Activated naive CD8-positive, alpha-beta T cell (primary cell): ENCODE results near the gene IL17RD.

Experiments used
- H3K27ac Mint-ChIP-seq: one replicate; pipeline ENCODE4 v1.8.0; 2021; ENCODE audit warnings: mixed read lengths
- H3K27me3 Mint-ChIP-seq: one replicate; pipeline ENCODE4 v1.8.0; 2021; ENCODE audit warnings: mixed read lengths
- H3K36me3 Mint-ChIP-seq: one replicate; pipeline ENCODE4 v1.8.0; 2021; ENCODE audit warnings: mixed read lengths
- H3K4me1 Mint-ChIP-seq: one replicate; pipeline ENCODE4 v1.8.0; 2021; ENCODE audit warnings: low read depth, mixed read lengths
- H3K4me3 Mint-ChIP-seq: one replicate; pipeline ENCODE4 v1.8.0; 2021; ENCODE audit warnings: mild to moderate bottlenecking, mixed read lengths
- H3K9me3 Mint-ChIP-seq: one replicate; pipeline ENCODE4 v1.8.0; 2021; ENCODE audit warnings: low read depth, mixed read lengths

IL17RD gene

DNA sequence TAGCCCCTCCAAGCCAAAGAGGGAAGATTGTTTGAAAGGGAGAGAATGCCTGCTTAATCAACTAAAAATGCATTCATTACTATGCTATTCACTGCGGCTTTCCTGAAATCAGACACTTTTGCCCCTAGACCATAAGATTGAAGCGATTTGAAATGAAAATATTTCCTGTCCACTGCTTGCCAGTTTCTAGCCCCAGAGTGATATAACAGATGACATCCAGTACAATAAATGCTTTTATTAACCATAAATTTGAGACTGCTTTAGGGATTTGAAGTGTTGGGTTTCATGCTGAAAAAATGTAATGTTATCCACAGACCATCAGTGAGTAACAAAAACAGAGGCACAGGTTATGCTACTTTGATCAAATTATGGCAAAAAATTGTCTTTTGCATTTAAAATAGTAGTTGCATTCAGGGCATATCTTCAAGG, 14.1 kb downstream of the IL17RD start:
- H3K4me3 Mint-ChIP-seq: no peak overlapping the region
- H3K36me3 Mint-ChIP-seq: no peaks in the 10 kb centered on the region
- no peak overlapping the region for H3K27ac Mint-ChIP-seq
- no peaks in the 10 kb centered on the region for H3K9me3 Mint-ChIP-seq
- H3K27me3 Mint-ChIP-seq: peaks cover 13% of the 10 kb centered on the region
- no peaks in the 10 kb centered on the region for H3K4me1 Mint-ChIP-seq

- Mint-ChIP-seq H3K27me3 (peaks cover 10% of the 10 kb centered on the region), H3K36me3 (no peaks in the 10 kb centered on the region)
These were observed 15.0 kb downstream of the IL17RD start for GRCh38 chr3:57150113-57150581.

GRCh38 chr3:57147071-57147470, 18.1 kb downstream of the IL17RD start:
- no peaks in the 10 kb centered on the region for H3K4me1 Mint-ChIP-seq
- H3K27ac Mint-ChIP-seq: no peak overlapping the region
- H3K9me3 Mint-ChIP-seq: no peaks in the 10 kb centered on the region
- no peak overlapping the region for H3K4me3 Mint-ChIP-seq
- peaks cover 8% of the 10 kb centered on the region for H3K27me3 Mint-ChIP-seq
- no peaks in the 10 kb centered on the region for H3K36me3 Mint-ChIP-seq

More at GRCh38 chr3:57150113-57150581, 15.0 kb downstream of the IL17RD start:
- Mint-ChIP-seq H3K27ac (no peak overlapping the region), H3K9me3 (no peaks in the 10 kb centered on the region), H3K4me1 (no peaks in the 10 kb centered on the region), H3K4me3 (no peak overlapping the region)

- no peak overlapping the region for H3K4me3 Mint-ChIP-seq
- no peak overlapping the region for H3K27ac Mint-ChIP-seq
- no peaks in the 10 kb centered on the region for H3K9me3 Mint-ChIP-seq
- no peaks in the 10 kb centered on the region for H3K36me3 Mint-ChIP-seq
- H3K27me3 Mint-ChIP-seq: peaks cover 13% of the 10 kb centered on the region
- H3K4me1 Mint-ChIP-seq: peaks cover 1% of the 10 kb centered on the region
These were observed 19.3 kb downstream of the IL17RD start for GRCh38 chr3:57145852-57146251.

DNA sequence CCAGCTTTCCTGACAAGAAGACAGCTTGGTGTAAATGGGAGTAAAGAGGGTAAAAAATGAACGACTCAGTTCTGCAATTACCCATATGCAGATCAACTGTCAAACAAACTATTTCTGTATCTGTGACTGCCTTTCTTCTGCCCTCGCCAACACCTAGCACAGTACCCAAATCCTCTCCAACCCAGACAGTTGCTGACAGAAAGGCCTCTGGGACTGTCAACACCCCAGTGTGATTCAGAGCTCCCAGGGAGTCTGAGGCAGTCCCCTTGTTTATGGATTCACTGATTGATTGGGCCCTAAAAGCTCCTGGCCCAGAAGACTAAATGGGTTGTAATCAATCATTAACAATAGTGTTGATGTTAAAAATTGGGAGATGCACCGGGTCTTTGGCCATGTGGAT, 20.2 kb downstream of the IL17RD start:
- no peaks in the 10 kb centered on the region for H3K36me3 Mint-ChIP-seq
- H3K4me1 Mint-ChIP-seq: peaks cover 1% of the 10 kb centered on the region
- H3K27me3 Mint-ChIP-seq: peaks cover 13% of the 10 kb centered on the region
- H3K9me3 Mint-ChIP-seq: no peaks in the 10 kb centered on the region
- H3K27ac Mint-ChIP-seq: no peak overlapping the region
- H3K4me3 Mint-ChIP-seq: no peak overlapping the region

DNA sequence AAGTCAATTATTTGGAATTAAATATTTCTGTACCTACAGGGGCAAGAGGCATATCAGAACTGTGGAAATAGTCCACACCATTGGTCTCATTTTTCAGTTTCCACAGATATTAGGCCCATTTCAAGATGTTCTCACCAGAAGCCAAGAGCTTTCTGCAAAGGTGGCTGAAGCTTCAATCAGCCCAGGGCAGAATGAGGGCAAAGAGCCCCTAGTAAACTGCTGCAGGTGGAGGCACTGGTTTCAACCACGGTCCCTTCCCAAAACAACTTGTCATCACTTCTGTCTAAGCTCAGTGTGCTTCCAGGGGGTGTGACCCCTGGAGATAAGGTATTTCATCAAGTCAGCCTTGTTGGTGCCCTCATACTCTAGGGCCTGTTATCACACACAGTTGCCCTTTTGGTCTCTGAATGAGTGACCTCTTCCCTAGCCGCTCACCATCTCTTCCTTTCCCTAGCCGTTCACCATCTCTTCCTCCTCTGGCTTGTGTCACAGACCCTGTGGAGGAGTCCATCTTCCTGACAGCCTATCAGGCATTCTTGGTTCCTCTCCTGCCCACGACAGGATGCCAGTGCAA, 21.2 kb downstream of the IL17RD start:
- Mint-ChIP-seq H3K36me3 (no peaks in the 10 kb centered on the region), H3K4me1 (peaks cover 1% of the 10 kb centered on the region), H3K27me3 (peaks cover 11% of the 10 kb centered on the region), H3K9me3 (no peaks in the 10 kb centered on the region), H3K27ac (no peak overlapping the region), H3K4me3 (no peak overlapping the region)

DNA sequence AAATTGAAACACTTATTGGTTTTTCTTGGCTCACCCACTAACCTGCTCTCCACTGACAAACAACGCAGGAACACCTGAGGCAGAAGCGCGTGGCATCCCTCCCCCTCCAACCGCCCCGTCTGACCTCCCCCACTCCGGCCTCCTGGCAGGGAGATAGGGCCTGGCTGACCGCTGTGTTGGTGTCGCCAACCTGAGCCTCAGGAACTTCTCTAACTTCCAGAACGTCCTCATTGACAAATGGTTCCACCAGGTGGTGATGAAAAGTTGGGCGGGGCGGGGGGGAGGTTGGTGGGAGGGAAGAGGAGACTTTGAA, 22.8 kb downstream of the IL17RD start:
- Mint-ChIP-seq H3K36me3 (no peaks in the 10 kb centered on the region), H3K4me1 (peaks cover 1% of the 10 kb centered on the region), H3K27ac (no peak overlapping the region), H3K9me3 (no peaks in the 10 kb centered on the region), H3K4me3 (no peak overlapping the region), H3K27me3 (peaks cover 10% of the 10 kb centered on the region)

- Mint-ChIP-seq H3K27ac (no peak overlapping the region), H3K27me3 (peaks cover 8% of the 10 kb centered on the region), H3K36me3 (no peaks in the 10 kb centered on the region), H3K4me1 (peaks cover 1% of the 10 kb centered on the region), H3K4me3 (no peak overlapping the region), H3K9me3 (no peaks in the 10 kb centered on the region)
These were observed 23.3 kb downstream of the IL17RD start for GRCh38 chr3:57141719-57142410.

GRCh38 chr3:57140894-57141293, 24.3 kb downstream of the IL17RD start:
- Mint-ChIP-seq H3K4me1 (peaks cover 1% of the 10 kb centered on the region), H3K27me3 (peaks cover 8% of the 10 kb centered on the region), H3K36me3 (no peaks in the 10 kb centered on the region)

GRCh38 chr3:57135964-57136719, 29.0 kb downstream of the IL17RD start:
- Mint-ChIP-seq H3K4me1 (no peaks in the 10 kb centered on the region), H3K36me3 (no peaks in the 10 kb centered on the region), H3K27ac (no peak overlapping the region), H3K27me3 (peaks cover 4% of the 10 kb centered on the region), H3K9me3 (no peaks in the 10 kb centered on the region), H3K4me3 (no peak overlapping the region)

More at GRCh38 chr3:57140894-57141293, 24.3 kb downstream of the IL17RD start:
- no peak overlapping the region for H3K27ac Mint-ChIP-seq
- H3K4me3 Mint-ChIP-seq: no peak overlapping the region
- no peaks in the 10 kb centered on the region for H3K9me3 Mint-ChIP-seq

- H3K4me1 Mint-ChIP-seq: peaks cover 4% of the 10 kb centered on the region
- H3K27me3 Mint-ChIP-seq: peaks cover 2% of the 10 kb centered on the region
- no peaks in the 10 kb centered on the region for H3K9me3 Mint-ChIP-seq
- H3K4me3 Mint-ChIP-seq: no peak overlapping the region
- H3K36me3 Mint-ChIP-seq: no peaks in the 10 kb centered on the region
- no peak overlapping the region for H3K27ac Mint-ChIP-seq
These were observed 32.0 kb downstream of the IL17RD start for GRCh38 chr3:57133157-57133556.

GRCh38 chr3:57132674-57133073, 32.5 kb downstream of the IL17RD start:
- no peak overlapping the region for H3K27ac Mint-ChIP-seq
- H3K4me1 Mint-ChIP-seq: peaks cover 4% of the 10 kb centered on the region
- H3K27me3 Mint-ChIP-seq: peaks cover 2% of the 10 kb centered on the region
- H3K4me3 Mint-ChIP-seq: no peak overlapping the region
- no peaks in the 10 kb centered on the region for H3K9me3 Mint-ChIP-seq
- no peaks in the 10 kb centered on the region for H3K36me3 Mint-ChIP-seq

GRCh38 chr3:57131210-57131588, 34.0 kb downstream of the IL17RD start:
- Mint-ChIP-seq H3K27ac (no peak overlapping the region), H3K27me3 (peaks cover 2% of the 10 kb centered on the region), H3K4me1 (peaks cover 4% of the 10 kb centered on the region), H3K9me3 (no peaks in the 10 kb centered on the region), H3K4me3 (no peak overlapping the region), H3K36me3 (no peaks in the 10 kb centered on the region)

- Mint-ChIP-seq H3K36me3 (no peaks in the 10 kb centered on the region), H3K27me3 (peaks cover 2% of the 10 kb centered on the region), H3K9me3 (no peaks in the 10 kb centered on the region), H3K4me3 (no peak overlapping the region), H3K27ac (no peak overlapping the region), H3K4me1 (peaks cover 4% of the 10 kb centered on the region)
These were observed 34.5 kb downstream of the IL17RD start for GRCh38 chr3:57130571-57131209.
